H1 (cell line): Measurements from ENCODE around the gene CENPX. TPM values are rescaled to one million over a fixed set of nuclear protein-coding genes. Genes with fewer than 3 reads are reported as not detected.

Source experiments
- CREB1 ChIP-seq: IDR thresholded peaks from 2 replicates; pipeline ENCODE4 v1.6.1; 2012; ENCODE audit warnings: inconsistent platforms
- E2F6 ChIP-seq: IDR thresholded peaks from 2 replicates; pipeline ENCODE4 v1.6.1; 2012; ENCODE audit warnings: inconsistent platforms
- polyA plus RNA-seq, 7 experiments: library from polyadenylated mRNA; depleted of rRNA in 3 of 7; stranded (reverse) in 5 of 7; unstranded in 2 of 7; fragments of >200 nt in 5 of 7; fragments of 200-250 nt in 2 of 7; gene quantifications; 1 replicate in 5 of 7; 2 replicates in 1 of 7; 4 replicates in 1 of 7; pipeline versions ENCODE4 v1.2.1 to v1.2.3, GENCODE V29; 2011 to 2013; ENCODE audit warnings: missing spikeins in 2 of 7, mixed read lengths in 2 of 7
- total RNA-seq: library from RNA; stranded (reverse); fragmentation: NEBNext Ultra II Directional; extraction: Animal tissue kit (Norgen Biotek cat#: 25700); gene quantifications from 2 replicates; pipeline ENCODE4 v1.2.1, GENCODE V29; 2021

The CENPX gene
- total and polyA plus RNA-seq, 2 of the 8 experiments (the other 6 are each of a cell fraction or from before 2014, with no cell fraction given) = 116 to 122 TPM

GRCh38 chr17:81976332-81977210 lies 46.1 kb downstream of the CENPX start (continued):
- TF ChIP-seq E2F6 (peak; percentile 96), CREB1 (no peak)
